Measurements from ENCODE around the gene DHX34.
"Not testable (repeated sequence)": the region's sequence is repeated elsewhere in the genome, so short reads cannot be mapped to it uniquely, and the experiment has no call there.

DHX34 gene

DNA sequence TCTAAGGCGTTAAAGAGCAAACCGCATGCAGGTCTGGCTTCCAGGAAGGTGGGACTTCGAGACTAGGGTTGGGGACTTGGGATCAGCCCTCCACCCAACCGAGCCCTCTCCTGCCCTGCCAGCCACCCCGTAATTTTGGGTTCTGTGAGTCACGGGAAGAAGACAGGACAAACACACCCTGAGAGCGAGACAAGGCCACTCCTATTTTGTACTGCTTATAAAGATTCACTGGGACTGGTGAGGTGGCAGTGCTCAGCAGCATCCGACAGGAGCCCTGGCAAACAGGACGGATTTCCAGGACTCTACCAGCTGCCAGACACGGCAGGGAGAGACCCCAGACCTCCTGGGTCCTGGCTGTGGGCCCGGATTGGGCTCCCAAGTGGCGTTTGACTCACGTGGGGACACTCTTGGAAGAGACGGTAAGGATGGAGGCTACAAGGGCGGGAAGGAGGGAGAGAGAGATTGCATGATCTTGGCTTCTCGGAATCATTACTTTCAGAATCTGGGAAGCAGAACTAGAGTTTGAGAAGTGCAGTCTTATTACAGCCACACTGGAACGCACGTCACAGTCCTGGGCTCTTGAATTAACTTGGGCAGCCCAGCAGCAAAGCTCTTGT lies 17.1 kb upstream of the DHX34 start, which contains the start of gene C5AR2:
Gene C5AR2 (plus strand): TSS at position 245 of the 617 bp plus-strand sequence. CDS start 8,625 bp downstream, outside the sequence.
- no peak for DNase-seq

DNA sequence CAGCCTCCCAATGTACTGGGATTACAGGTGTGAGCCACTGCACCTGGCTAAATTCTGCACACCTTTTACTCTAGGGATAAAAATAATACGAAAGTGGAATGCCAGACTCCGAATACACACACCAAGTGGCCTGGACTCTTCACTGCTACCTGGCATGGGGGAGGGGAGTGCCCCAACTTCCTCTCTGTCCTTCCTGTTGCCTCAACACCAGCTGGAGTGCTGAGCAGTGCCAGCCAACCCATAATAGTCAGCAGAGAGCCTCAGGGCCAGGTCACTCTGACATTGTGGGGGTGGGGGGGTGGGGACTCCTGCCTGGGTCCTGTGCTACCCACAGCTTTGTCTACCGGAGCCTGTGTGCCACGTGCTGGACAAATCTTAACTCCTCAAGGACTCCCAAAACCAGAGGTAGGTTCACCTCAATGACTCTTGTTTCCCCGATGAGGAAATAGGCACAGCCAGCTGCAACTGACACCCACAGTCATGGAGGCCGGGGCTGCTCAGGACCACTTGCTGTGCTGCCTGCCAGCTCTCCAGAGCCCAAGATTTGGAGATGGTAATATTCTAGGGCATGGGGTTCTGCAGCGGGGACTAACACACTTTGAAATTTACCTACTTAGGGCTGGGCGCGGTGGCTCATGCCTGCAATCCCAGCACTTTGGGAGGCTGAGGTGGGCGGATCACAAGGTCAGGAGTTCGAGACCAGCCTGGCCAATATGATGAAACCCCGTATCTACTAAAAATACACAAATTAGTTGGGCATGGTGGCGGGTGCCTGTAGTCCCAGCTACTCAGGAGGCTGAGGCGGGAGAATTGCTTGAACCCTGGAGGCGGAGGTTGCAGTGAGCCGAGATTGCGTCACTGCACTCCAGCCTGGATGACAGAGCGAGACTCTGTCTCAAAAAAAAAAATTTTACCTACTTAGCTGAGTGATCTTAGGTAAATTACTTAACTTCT lies 12.1 kb upstream of the DHX34 start:
- DNase-seq: peak; percentile 15

DNA sequence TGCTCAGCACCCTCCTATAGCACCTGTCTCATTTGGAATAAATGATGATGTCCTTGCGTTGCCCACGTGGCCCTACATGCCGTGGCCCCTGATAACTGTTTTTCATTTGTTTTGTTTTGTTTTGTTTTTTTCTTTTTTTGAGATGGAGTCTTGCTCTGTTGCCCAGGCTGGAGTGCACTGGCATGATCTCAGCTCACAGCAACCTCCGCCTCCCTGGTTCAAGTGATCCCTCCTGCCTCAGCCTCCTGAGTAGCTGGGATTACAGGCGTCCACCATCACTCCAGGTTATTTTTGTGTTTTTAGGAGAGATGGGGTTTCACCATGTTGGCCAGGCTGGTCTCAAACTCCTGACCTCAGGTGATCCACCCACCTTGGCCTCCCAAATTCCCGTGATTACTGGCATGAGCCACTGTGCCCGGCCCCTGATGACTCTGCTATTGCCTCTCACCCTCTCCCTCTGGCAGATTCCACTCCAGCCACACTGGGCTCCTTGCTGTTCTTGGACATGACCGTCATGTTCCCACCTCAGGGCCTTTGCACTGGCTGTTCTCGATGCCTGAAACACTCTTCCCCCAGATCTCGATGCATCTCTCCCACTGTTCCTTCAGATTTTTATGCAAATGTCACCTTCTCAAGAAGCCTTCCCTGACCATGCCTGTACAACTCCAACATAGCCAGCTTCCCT lies 9.8 kb upstream of the DHX34 start:
- DNase-seq: no peak

- DNase-seq: no peak
Measured at GRCh38 chr19:47340477-47341208, 8.5 kb upstream of the DHX34 start.

DNA sequence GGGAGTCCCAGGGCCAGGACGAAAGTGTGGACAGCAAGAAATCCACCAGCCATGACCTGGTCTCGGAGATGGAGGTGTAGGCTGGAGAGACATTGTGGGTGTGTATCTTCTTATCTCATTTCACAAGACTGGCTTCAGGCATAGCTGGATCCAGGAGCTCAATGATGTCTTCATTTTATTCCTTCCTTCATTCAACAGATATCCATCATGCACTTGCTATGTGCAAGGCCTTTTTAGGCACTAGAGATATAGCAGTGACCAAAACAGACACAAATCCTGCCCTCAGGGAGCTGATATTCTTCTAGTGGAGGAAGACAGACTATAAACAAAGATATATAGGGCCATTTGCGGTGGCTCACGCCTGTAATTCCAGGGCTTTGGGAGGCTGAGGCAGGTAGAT lies 7.4 kb upstream of the DHX34 start:
- no peak for DNase-seq

- no peak for DNase-seq
Measured at GRCh38 chr19:47343194-47343802, 5.8 kb upstream of the DHX34 start.

- DNase-seq: no peak
Measured at GRCh38 chr19:47344425-47344824, 4.7 kb upstream of the DHX34 start.

DNA sequence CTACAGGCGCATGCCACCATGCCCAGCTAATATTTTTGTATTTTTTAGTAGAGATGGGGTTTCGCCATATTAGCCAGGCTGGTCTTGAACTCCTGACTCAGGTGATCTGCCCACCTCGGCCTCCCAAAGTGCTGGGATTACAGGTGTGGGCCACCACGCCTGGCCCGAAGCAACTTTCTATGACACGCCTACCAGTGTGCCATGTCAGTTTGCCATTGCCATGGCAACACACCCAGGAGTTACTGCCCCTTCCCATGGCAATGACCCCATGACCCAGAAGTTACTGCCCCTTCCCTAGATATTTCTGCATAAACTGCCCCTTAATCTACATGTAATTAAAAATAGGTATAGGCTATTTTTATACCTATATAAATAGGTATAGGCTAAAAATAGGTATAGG lies 3.1 kb upstream of the DHX34 start:
- DNase-seq: not testable (repeated sequence)

- DNase-seq: no peak
Measured at GRCh38 chr19:47350630-47351029, 1.5 kb downstream of the DHX34 start.

DNA sequence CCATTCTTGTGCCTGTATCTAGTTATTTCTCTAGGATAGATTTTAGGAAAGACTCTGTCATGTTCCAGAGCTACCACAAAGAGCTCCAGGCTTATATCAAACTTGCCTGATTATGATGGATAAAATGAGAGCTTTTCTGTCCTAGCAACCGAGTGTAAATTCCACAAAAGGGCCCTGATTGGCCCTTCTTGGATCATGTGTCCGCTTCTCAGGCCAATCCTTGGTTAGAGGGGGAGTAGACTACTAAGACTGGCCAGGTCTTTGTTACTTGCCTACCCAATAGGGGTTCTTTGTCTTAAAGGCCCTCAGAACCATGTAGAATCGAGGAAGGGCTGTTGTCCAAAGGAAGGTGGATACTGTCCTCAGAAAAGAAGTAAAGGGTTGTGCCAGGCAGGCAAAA lies 2.4 kb downstream of the DHX34 start:
- DNase-seq: no peak

DNA sequence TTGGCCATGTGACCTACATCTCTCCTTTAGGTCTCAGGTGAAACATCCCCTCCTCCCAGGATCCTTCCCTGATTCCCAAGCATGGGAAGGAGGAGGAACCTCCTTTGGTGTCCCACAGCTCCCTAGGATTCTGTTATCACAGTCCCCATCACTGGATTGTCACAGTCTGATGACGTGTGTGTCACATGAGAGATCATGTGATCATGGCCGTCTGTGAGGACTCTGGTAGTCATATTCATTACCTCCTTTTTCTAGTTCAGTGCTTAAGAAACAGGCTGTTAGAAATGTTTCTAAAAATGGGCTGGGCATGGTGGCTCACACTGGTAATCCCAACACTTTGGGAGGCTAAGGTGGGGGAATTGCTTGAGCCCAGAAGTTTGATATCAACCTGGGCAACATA lies 3.0 kb downstream of the DHX34 start:
- DNase-seq: no peak

DNA sequence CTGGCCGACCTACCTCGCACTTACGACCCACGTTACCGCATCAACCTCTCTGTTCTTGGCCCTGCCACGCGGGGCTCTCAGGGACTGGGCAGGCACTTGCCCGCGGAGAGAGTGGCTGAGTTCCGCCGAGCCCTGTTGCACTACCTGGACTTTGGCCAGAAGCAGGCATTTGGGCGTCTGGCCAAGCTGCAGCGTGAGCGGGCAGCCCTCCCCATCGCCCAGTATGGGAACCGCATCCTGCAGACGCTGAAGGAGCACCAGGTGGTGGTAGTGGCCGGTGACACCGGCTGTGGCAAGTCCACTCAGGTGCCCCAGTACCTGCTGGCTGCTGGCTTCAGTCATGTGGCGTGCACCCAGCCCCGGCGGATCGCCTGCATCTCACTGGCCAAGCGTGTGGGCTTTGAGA lies 4.2 kb downstream of the DHX34 start:
- no peak for DNase-seq

GRCh38 chr19:47356900-47357299 lies 7.8 kb downstream of the DHX34 start:
- DNase-seq: no peak

- DNase-seq: no peak
Measured at GRCh38 chr19:47357788-47358680, 8.9 kb downstream of the DHX34 start.

GRCh38 chr19:47358936-47359335 lies 9.8 kb downstream of the DHX34 start:
- no peak for DNase-seq

- no peak for DNase-seq
Measured at GRCh38 chr19:47362321-47362720, 13.2 kb downstream of the DHX34 start.

DNA sequence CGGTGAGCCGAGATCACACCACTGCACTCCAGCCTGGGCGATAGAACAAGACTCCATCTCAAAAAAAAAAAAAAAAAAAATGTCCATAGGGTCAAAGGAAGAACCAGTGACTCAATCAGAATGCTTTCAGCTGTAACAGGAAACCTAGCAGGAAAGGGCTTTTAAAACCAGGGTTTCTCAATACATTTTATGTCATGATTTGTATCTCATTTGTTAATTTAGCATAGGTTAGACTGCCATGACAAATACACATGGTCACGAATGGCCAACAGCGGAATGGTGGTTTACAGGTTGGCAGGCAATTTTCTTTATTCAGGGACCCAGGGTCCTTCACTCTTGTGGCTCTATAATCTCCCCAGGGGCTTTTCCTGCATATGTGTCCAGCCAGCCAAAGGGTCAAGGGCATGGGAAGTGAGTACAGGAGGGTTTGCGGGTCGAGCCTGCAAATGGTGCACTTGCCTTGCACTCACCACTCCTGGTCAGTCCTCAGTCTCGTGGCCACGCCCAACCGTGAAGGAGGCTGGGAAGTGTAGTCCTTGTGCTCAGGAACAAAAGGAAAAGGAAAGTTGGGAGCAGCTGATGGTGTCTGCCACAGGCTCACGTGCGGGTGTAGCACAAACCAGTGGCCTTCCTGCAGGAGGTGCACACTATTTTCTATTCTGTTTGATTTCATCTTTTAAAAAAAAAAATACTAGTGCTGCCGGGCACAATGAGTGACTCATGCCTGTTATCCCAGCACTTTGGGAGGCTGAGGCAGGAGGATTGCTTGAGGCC lies 14.8 kb downstream of the DHX34 start:
- DNase-seq: no peak

DNA sequence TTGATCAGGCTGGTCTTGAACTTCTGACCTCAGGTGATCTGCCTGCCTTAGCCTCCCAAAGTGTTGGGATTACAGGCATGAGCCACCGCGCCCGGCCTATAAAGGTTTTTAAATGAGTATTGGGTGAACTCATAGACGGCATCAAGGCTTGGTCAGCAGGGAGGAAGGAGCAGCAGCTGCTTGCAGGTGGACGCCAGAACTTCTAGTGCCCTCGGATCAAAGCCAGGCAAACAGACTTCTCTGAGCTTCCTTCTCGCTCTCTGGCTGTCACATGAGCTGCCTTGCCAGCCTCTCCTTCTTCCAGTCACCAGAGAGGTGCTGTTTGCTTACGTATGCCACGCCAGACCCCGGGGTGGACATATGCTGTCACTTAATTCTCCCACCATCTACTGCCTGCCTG lies 16.3 kb downstream of the DHX34 start:
- not testable (repeated sequence) for DNase-seq

DNA sequence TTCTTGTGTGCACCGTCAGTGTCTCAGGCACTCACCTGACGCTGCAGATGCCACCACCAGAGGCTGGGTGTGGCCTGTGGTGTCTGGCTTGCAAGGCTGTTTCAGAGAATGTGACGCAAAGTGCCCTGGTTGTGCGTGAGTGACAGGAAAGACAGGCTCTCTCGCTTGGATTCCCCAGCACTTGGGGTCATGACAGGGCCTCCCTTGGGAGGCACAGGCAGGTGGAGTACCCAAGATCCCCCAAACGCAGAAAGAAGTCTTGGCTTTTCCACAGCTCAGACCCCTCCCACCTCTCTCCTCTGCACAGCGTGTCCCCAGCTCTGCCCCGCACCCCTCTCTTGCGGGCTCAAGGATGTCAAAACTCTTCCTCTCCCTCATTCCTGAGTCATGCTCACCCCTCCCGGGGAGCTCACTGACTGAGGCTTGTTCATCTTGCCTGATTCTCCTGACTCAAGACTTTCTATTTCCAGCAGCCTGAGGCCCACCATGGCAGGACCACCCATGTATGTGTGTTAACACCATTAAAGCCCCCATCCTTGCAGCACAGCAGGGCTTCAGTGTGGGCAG lies 21.0 kb downstream of the DHX34 start:
- DNase-seq: no peak

GRCh38 chr19:47371261-47371660 lies 22.1 kb downstream of the DHX34 start:
- no peak for DNase-seq
